IMR-90 (cell line): ENCODE data around the gene DNAH5. TPM values are rescaled to one million over a fixed set of nuclear protein-coding genes. Genes with fewer than 3 reads are reported as not detected.

Source experiments
- ATAC-seq: fragments of 200-7000 bp; cut with Tn5 transposase; 2 replicates; pipeline ENCODE4 v1.9.1; 2020; ENCODE audit warnings: low read depth, mild to moderate bottlenecking, moderate library complexity
- BruUV-seq: library from RNA; stranded (reverse); fragments of 400-500 nt; replicated peaks from 2 replicates; lab custom pipeline; 2021; lab: Mats Ljungman, UMichigan
- CTCF ChIA-PET: fragments of 300-600 bp; formaldehyde crosslinking; extraction: SDS; loops from one replicate; lab custom pipeline; 2021; ENCODE audit warnings: antibody characterized with exemption; lab: Yijun Ruan, JAX
- POLR2A ChIA-PET: fragments of 300-600 bp; sonication (Branson Sonifier 250); formaldehyde crosslinking; loops from one replicate; lab custom pipeline; 2022; ENCODE audit warnings: antibody characterized with exemption; ENCODE audit not compliant: unreplicated experiment; lab: Charles Lee
- DNase-seq: peaks from one replicate; pipeline ENCODE4 v3.0.0; 2013
- H2AFZ ChIP-seq: replicated peaks from 2 replicates; pipeline ENCODE3; 2013; ENCODE audit warnings: low read length, mild to moderate bottlenecking; ENCODE audit not compliant: poor library complexity
- H2AK5ac ChIP-seq: 2 replicates; pipeline ENCODE4 v1.6.1; 2013; ENCODE audit warnings: low read depth, low read length, inconsistent platforms
- H2AK9ac ChIP-seq: replicated peaks from 2 replicates; pipeline ENCODE3; 2013; ENCODE audit warnings: mild to moderate bottlenecking, low read depth, low read length, moderate library complexity; ENCODE audit not compliant: poor library complexity
- H2BK120ac ChIP-seq: 2 replicates; pipeline ENCODE4 v1.6.1; 2013; ENCODE audit warnings: low read depth, low read length, inconsistent platforms
- H2BK15ac ChIP-seq: 3 replicates; pipeline ENCODE4 v1.6.1; 2013; ENCODE audit warnings: low read depth, low read length, inconsistent platforms
- H2BK20ac ChIP-seq: 2 replicates; pipeline ENCODE4 v1.6.1; 2013; ENCODE audit warnings: low read depth, mild to moderate bottlenecking, inconsistent platforms, low read length, moderate library complexity
- H2BK5ac ChIP-seq: 2 replicates; pipeline ENCODE4 v1.6.1; 2013; ENCODE audit warnings: mild to moderate bottlenecking, low read depth, low read length, inconsistent platforms; ENCODE audit not compliant: poor library complexity, severe bottlenecking
- H3K14ac ChIP-seq: replicated peaks from 2 replicates; pipeline ENCODE4 v1.6.1; 2013; ENCODE audit warnings: low read depth, low read length, inconsistent platforms
- H3K18ac ChIP-seq: 2 replicates; pipeline ENCODE4 v1.6.1; 2013; ENCODE audit warnings: low read depth, low read length, control low read depth
- H3K23ac ChIP-seq: 2 replicates; pipeline ENCODE4 v1.6.1; 2013; ENCODE audit warnings: low read depth, low read length, inconsistent platforms
- H3K27ac ChIP-seq: 2 replicates; pipeline ENCODE4 v1.5.1; 2013; ENCODE audit warnings: mild to moderate bottlenecking, control low read depth, low read length; ENCODE audit not compliant: insufficient read depth
- H3K27me3 ChIP-seq: 2 replicates; pipeline ENCODE4 v1.6.1; 2013; ENCODE audit warnings: low read length; ENCODE audit not compliant: control insufficient read depth, insufficient read depth
- H3K36me3 ChIP-seq: 2 replicates; pipeline ENCODE4 v1.6.1; 2013; ENCODE audit warnings: low read length, mixed read lengths; ENCODE audit not compliant: control insufficient read depth, insufficient read depth
- H3K4ac ChIP-seq: 2 replicates; pipeline ENCODE4 v1.6.1; 2013; ENCODE audit warnings: low read depth, low read length, inconsistent platforms
- H3K4me1 ChIP-seq: 2 replicates; pipeline ENCODE4 v1.6.1; 2013; ENCODE audit warnings: low read length, mixed read lengths; ENCODE audit not compliant: control insufficient read depth, insufficient read depth
- H3K4me2 ChIP-seq: 2 replicates; pipeline ENCODE4 v1.6.1; 2013; ENCODE audit warnings: low read depth, mild to moderate bottlenecking, control low read depth, low read length, moderate library complexity
- H3K4me3 ChIP-seq: 2 replicates; pipeline ENCODE4 v1.5.1; 2013; ENCODE audit warnings: low read depth, mild to moderate bottlenecking, control low read depth, low read length, moderate library complexity; ENCODE audit not compliant: insufficient read depth
- H3K56ac ChIP-seq: 2 replicates; pipeline ENCODE4 v1.6.1; 2013; ENCODE audit warnings: low read length, inconsistent platforms; ENCODE audit not compliant: insufficient read depth; ENCODE audit errors: extremely low read depth
- H3K79me1 ChIP-seq, 2 experiments: 2 replicates each; pipeline ENCODE4 v1.6.1; 2013; ENCODE audit warnings: low read length in 2 of 2, inconsistent platforms in 1 of 2, low read depth in 1 of 2
- H3K9ac ChIP-seq: 2 replicates; pipeline ENCODE4 v1.6.1; 2013; ENCODE audit warnings: low read depth, low read length, control low read depth
- H3K9me1 ChIP-seq: 2 replicates; pipeline ENCODE4 v1.6.1; 2013; ENCODE audit warnings: low read length, inconsistent platforms; ENCODE audit not compliant: insufficient read depth
- H3K9me3 ChIP-seq: 2 replicates; pipeline ENCODE4 v1.6.1; 2013; ENCODE audit warnings: low read length; ENCODE audit not compliant: control insufficient read depth, insufficient read depth
- H4K20me1 ChIP-seq: 2 replicates; pipeline ENCODE4 v1.6.1; 2013; ENCODE audit warnings: low read length, inconsistent platforms; ENCODE audit not compliant: insufficient read depth
- H4K5ac ChIP-seq: 2 replicates; pipeline ENCODE4 v1.6.1; 2013; ENCODE audit warnings: mild to moderate bottlenecking, low read depth, low read length, control low read depth
- H4K8ac ChIP-seq, 2 experiments: 2 replicates each; pipeline ENCODE4 v1.6.1; 2013; ENCODE audit warnings: low read depth in 2 of 2, low read length in 2 of 2, control low read depth in 1 of 2, inconsistent platforms in 1 of 2
- H4K91ac ChIP-seq: 2 replicates; pipeline ENCODE4 v1.6.1; 2013; ENCODE audit warnings: low read depth, low read length, inconsistent platforms; ENCODE audit not compliant: insufficient read depth
- BHLHE40 ChIP-seq: fragments of 150-350 bp; IDR thresholded peaks from 2 replicates; pipeline ENCODE4 v1.6.1; 2016; ENCODE audit warnings: mild to moderate bottlenecking, low read depth, low read length
- CEBPB ChIP-seq: IDR thresholded peaks from 2 replicates; pipeline ENCODE4 v1.6.1; 2012; ENCODE audit warnings: low read depth, low read length, improper control_type of control experiment
- ELK1 ChIP-seq: fragments of 150-350 bp; IDR thresholded peaks from 2 replicates; pipeline ENCODE4 v1.6.1; 2016; ENCODE audit warnings: low read depth, mild to moderate bottlenecking, low read length, moderate library complexity, borderline replicate concordance
- FOS ChIP-seq: fragments of 150-350 bp; IDR thresholded peaks from 2 replicates; pipeline ENCODE4 v1.6.1; 2016; ENCODE audit warnings: low read depth, low read length
- MAFK ChIP-seq: IDR thresholded peaks from 2 replicates; pipeline ENCODE4 v1.6.1; 2012; ENCODE audit warnings: low read depth, low read length, improper control_type of control experiment
- RAD21 ChIP-seq: IDR thresholded peaks from 2 replicates; pipeline ENCODE4 v1.6.1; 2012; ENCODE audit warnings: low read length, improper control_type of control experiment
- SMC3 ChIP-seq: fragments of 150-350 bp; IDR thresholded peaks from 2 replicates; pipeline ENCODE4 v1.6.1; 2016; ENCODE audit warnings: low read depth, mild to moderate bottlenecking, antibody characterized with exemption, low read length, moderate library complexity
- USF2 ChIP-seq: fragments of 150-350 bp; IDR thresholded peaks from 2 replicates; pipeline ENCODE4 v1.6.1; 2017; ENCODE audit warnings: mild to moderate bottlenecking, antibody characterized with exemption, low read length, low read depth
- WGBS, 2 experiments: methylation state at CpG; one replicate each; pipeline versions ENCODE4 v1.1.5 to v1.1.7; 2013; ENCODE audit warnings: missing lambda C conversion rate in 2 of 2; ENCODE audit not compliant: insufficient read length in 1 of 2; ENCODE audit errors: extremely low coverage in 2 of 2; 5-methylcytosine and 5-hydroxymethylcytosine counted together
- dilution Hi-C: fragments of 300-500 bp; cut with HindIII; formaldehyde crosslinking; loops from one replicate; pipeline ENCODE4 v1.14.3; 2018; ENCODE audit warnings: low sequenced_read_pairs; ENCODE audit not compliant: unreplicated experiment
- in situ Hi-C: fragments of 300-500 bp; cut with MboI; formaldehyde crosslinking; loops from 3 replicates; pipeline ENCODE4 v1.14.3; 2019; ENCODE audit warnings: low sequenced_read_pairs, inconsistent platforms, mixed read lengths
- intact Hi-C: fragments of 100-400 bp; cut with micrococcal nuclease; formaldehyde crosslinking; loops from 2 replicates; pipeline ENCODE4 v1.10.0; 2022
- polyA plus RNA-seq, 3 experiments: library from polyadenylated mRNA; depleted of rRNA; stranded (reverse); fragments of >200 nt; gene quantifications; 2 replicates each; pipeline ENCODE4 v1.2.3, GENCODE V29; 2012; ENCODE audit warnings: low replicate concordance in 1 of 3
- total RNA-seq: library from RNA; depleted of rRNA; stranded (reverse); fragments of >200 nt; gene quantifications from 2 replicates; pipeline ENCODE4 v1.2.3, GENCODE V29; 2012

Gene DNAH5
- total and polyA plus RNA-seq, 2 of the 4 experiments (the other 2 are of a cell fraction), result 1.9 to 4.3 TPM

GRCh38 chr5:13973724-13974123, 29.2 kb upstream of the DNAH5 start:
- Histone ChIP-seq H3K9ac (no peak overlapping the region), H4K91ac (no peak overlapping the region), H3K4me2 (no peak overlapping the region), H2BK5ac (no peak overlapping the region), H4K8ac (no peak overlapping the region), H2BK120ac (no peak overlapping the region), H2BK15ac (no peak overlapping the region), H3K27ac (no peak overlapping the region), H3K14ac (no peak overlapping the region), H4K5ac (no peak overlapping the region), H2AFZ (no peak overlapping the region), H3K23ac (no peak overlapping the region), H3K18ac (no peak overlapping the region), H4K20me1 (peaks cover 5% of the 10 kb centered on the region; the same call in 1 of the 2 replicates), H2BK20ac (no peak overlapping the region), H3K4me3 (no peak overlapping the region), H3K79me1 (peaks cover 11 to 28% of the 10 kb centered on the region in 2 experiments; a peak in 3 of 4 replicates), H3K36me3 (peaks cover 6% of the 10 kb centered on the region; the same call in 1 of the 2 replicates), H2AK9ac (no peak overlapping the region), H3K4me1 (peaks cover 5% of the 10 kb centered on the region), H2AK5ac (no peak overlapping the region), H3K4ac (no peak overlapping the region), H3K27me3 (no peaks in the 10 kb centered on the region), H3K9me1 (0 out of 2 replicates have a peak, but pooled peaks cover 2% of the 10 kb centered on the region), H3K9me3 (no peaks in the 10 kb centered on the region), H3K56ac (no peak overlapping the region)
- dilution Hi-C loops, result no loop called here
- BruUV-seq, result no TSS peak
- intact Hi-C loops, result no loop called here
- ChIA-PET POLR2A (no interaction called here), CTCF (no interaction called here)
- DNase-seq, result no peak
- WGBS, 2 experiments, result no CpG with 5 or more reads among the region's 6 CpGs
- ATAC-seq, result no peak
- TF ChIP-seq CEBPB (no peak), USF2 (no peak), ELK1 (no peak), MAFK (no peak), BHLHE40 (no peak), SMC3 (no peak), RAD21 (no peak), FOS (no peak)
- in situ Hi-C loops, result no loop called here
